HG03354 (cell line): Measurements from ENCODE around the gene CLASP1.
"Not testable (repeated sequence)": the region's sequence is repeated elsewhere in the genome, so short reads cannot be mapped to it uniquely, and the experiment has no call there.

Source experiments
- ATAC-seq: cut with Tn5 transposase; IDR thresholded peaks from one replicate; pipeline ENCODE4 v1.9.1; 2021; ENCODE audit warnings: mild to moderate bottlenecking; ENCODE audit not compliant: unreplicated experiment, poor library complexity, severe bottlenecking

Gene CLASP1

DNA sequence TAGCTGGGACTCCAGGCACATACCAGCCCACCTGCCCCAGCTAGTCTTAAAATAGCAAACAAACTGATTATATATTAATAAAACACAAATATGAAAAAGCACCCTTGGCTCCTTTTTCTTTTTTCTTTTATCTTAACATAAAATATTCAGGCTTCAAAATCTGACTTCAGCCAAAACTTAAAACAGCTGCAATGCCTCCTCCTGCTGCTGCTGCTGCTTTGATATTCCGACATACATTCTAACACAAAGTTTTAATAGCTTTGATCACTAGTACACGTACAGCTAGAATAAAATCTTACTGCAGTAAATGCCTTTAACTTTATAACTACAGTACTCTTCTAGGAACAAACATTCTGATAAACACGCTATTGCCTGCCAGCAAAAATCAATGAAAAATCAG lies 190.0 kb downstream of the CLASP1 start:
- no peak for ATAC-seq

DNA sequence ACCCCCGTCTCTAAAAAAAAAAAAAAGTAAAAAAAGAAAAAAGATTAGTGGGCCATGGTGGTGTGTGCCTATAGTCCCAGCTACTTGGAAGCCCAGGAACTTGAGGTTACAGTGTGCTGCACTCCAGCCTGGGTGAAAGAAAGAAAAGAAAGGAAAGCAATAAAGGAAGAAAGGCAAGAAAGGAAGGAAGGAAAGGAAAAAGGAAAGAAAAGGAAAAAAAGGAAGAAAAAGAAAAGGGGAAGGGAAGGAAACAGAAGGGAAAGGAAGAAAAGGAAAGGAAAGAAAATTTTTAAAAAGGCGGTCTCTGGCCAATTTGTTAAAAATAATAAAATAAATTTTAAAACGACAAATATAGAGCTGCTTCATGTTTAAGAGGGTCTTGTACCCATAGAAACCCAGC lies 192.9 kb downstream of the CLASP1 start:
- no peak for ATAC-seq

DNA sequence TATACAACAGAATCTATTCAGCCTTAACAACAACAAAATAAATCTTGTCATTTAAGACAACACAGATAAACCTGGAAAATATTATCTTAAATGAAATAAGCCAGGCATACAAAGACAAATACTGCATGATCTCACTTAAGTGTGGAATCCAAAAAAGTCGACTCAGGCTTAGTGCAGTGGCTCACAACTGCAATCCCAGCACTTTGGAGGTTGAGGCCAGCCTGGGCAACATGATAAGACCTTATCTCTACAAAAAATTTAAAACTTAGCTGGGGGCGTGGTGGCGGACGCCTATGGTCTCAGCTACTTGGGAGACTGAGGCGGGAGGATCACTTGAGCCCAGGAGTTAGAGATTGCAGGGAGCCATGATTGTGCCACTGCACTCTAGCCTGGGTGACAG lies 193.8 kb downstream of the CLASP1 start:
- ATAC-seq = no peak

DNA sequence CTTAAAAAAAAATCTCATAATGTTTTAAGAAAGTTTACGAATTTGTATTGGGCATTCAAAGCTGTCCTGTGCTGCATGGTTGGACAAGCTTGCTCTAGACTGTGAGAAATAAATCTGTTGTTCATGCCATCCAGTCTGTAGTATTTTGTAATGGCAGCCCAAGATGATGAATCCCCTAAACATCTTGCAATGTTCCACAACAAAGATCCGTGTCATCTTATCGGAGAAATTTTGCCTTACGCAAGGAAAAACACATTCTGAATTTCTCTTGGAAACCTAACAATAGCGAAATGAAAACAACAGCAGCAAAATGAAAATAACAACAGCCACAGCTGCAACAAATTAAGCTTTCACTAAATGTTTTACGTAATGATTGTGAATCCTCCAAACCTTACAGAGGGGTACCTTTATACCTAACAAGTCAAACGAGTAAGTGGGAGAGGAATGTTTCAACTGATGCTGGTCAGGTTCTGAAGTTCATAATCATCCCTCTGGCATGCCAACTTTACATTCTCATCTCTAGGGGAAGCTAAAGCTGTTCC lies 194.6 kb downstream of the CLASP1 start:
- no peak for ATAC-seq

DNA sequence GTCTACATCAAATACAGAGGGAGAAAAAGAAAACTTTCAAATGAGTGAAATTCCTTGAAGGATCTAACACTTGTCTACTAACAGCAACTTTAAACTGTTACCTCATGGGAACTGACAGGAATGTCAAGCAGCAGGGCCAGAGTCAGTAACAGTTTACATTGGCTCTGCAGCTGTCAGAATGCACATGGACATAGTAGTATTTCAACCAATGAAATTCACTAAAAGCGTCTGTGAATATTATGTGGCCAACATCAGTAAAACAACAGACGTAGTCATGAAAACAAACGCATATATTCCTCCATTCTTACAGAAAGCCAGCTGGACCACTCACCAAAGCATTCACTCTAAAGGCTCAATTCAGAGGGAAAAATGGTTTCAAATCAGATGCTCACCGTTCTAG lies 197.9 kb downstream of the CLASP1 start:
- no peak for ATAC-seq

DNA sequence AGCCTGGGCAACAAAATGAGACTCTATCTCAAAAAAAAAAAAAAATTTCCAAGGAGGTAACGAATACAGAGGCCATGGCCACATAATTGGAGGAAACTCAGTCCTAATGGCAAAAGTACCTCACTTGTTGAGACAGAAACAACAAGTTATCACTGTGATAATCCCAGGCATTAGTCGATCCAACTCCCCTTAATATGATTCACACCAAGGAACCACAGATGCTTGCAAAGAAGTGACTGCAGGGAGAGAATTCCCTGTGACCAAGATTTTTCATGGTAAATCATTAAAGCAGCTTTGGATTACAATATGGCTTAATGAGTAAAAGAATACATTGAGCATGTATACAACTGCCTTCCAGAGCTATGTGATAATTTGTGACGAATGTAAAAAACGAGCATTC lies 199.0 kb downstream of the CLASP1 start:
- ATAC-seq = no peak

DNA sequence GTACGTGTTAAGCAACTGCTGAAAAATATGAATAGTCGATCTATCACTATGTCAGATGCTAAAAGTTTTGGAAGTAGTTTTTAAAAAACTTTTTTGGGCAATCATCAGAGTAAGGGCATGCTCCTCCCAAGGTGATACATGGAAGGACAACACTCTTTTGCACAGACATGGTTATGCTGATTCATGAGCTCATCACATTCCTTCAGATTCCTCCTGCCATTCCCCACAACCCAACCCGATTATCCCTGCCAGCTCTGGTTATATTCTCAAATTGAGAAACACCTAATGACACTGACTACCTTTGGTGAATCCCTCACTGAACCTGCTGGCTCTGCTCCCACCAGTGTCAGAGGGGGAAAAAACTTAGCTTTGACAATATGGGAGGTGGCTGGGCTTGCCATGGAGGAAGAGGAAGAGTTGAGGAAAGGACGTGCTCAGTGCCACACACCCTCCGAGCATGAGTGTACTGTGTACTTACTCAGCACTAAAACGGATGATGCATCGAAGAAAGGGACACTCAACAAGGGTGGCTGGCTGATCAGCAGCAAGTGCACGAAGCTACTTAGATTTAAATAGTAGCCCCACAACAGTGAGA lies 202.5 kb downstream of the CLASP1 start:
- ATAC-seq = no peak

DNA sequence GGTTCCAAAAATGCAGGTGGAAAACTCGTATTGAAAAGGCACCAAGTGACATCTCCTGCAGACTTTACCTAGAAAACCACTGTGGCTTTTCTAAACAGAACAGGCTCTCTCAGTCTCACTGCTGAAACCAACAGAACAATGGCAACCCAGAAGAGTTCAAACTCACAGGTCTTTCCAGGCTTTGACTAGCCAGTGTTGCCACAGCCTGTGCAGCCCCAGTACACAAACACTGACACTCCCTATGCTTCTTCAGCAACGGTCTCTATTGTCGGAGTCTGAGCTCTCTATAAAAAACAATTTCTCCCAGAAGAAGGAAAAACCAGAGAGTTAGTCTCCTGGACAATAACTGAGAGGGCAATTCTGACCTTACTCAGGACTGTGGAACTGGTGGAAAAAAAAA lies 206.4 kb downstream of the CLASP1 start:
- ATAC-seq = no peak

DNA sequence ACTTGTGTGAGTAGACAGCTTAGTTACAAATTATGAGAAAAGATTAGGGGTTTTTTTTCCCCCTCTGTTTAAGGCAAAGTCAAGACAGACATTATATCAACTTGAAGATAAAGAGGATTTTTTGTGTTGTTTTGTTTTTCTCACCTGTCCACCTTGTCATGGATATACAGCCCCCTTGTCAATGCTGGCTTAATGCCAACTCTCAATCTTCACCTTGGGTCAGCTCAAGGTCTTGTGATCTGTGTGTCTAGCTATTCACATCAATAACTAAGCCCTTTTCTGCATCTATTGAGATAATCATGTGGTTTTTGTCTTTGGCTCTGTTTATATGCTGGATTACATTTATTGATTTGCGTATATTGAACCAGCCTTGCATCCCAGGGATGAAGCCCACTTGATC lies 211.0 kb downstream of the CLASP1 start:
- ATAC-seq = not testable (repeated sequence)

DNA sequence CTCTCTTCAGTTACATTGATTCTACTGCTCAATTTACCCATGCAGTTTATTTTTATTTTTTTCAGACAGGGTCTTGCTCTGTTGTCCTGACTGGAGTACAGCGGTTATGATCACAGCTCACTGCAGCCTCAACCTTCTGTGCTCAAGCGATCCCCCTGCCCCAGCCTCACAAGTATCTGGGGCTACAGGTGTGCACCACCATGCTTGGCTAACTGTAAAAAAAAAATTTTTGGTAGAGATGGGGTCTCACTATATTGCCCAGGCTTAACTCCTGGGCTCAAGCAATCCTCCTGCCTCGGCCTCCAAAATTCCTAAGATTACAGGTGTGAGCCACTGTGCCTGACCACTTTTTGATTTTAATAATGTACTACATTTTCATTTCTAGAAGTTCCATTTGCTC lies 212.3 kb downstream of the CLASP1 start:
- no peak for ATAC-seq

DNA sequence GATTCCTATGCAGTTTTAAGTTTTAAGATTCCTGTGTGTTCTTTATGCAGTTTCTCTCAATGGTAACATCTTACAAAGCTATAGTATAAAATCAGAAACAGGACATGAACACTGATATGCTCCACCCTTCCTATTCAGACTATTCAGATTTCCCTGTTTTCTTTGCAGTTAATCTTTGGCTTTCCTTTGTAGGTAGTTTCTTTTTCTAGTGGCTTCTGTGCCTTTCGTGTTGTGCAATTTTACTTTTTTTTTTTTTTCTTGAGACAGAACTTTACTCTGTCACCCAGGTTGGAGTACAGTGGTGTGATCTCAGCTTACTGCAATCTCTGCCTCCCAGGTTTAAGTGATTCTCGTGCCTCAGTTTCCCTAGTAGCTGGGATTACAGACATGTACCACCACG lies 213.5 kb downstream of the CLASP1 start:
- no peak for ATAC-seq

DNA sequence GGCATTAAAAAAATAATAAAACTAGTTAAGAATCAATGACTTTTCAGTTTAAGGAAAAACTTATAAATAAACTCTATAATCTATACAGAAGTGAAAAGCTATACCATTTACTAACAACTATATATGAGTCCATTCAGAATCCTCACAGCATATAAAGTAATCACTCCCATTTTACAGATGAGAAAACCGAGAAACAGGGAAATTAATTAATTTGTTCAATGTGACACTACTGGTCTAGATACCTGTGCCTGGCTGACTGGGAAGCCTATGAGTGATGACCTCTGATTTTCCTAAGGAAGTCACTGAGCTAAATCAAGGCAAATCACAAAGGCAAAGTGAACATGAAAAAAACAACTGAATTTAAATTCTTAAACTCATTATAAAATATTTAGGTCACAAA lies 218.0 kb downstream of the CLASP1 start:
- no peak for ATAC-seq

DNA sequence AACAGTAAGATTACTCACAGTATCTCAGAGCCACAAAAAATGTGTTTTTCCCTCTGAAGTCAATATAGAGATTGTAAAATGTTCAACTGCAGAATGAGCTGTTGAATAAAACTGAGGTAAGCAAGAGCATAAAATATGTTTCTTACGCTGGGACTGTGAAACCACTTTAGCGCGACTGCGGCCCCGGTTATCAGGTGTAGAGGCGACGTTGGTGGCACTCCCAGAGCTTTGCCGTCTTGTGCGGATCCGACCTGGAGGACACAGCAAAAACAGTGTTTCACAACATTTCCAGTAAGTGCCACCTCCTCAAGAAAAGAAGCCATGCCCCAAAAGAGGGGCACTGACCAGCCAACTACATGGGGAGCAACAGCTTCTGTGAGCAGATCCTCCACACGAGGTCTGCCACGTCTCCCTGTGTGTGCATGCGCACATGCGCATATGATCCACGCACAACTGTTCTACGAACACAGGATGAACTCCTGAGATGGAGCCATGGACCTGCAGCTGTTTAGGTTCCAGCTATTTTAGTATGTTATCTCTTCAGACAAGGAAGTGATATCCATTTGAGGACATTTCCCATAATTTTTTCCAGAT lies 219.2 kb downstream of the CLASP1 start:
- no peak for ATAC-seq

DNA sequence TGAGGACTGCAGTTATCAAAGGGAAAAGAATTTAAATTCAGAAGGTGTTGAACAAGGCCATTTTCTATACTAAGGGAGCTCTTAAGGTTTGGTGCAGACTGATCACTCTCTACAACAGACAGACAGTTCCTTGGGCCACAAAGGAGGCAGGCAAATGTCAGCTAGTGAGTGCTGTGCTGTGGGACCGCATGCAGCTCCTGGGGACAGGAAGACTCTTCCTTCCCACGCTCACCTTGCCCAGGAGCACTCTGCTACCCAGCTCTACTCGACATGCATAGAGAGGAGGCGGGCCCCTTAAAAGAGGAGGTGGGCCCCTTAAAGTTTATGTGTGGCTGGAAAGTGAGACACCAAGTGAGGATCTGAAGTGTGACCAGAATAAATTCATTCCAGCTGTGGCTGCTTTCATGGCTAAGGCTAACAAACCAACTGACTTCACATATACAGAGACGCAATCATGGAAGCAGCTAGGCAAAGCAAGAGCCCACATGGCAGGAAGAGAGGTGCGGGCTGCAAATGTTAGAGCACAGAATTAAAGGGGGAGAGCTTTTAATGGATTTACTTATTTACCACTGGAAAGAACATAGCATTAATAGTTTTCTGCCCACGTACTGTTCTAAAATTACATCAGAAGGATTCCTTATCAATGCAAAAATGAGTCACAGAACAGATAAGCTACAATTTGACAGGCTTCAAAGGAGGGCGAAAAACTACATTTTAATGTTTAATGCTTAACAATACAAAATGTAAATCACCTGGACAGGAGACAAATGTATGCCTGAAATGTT lies 220.0 kb downstream of the CLASP1 start:
- ATAC-seq = no peak

DNA sequence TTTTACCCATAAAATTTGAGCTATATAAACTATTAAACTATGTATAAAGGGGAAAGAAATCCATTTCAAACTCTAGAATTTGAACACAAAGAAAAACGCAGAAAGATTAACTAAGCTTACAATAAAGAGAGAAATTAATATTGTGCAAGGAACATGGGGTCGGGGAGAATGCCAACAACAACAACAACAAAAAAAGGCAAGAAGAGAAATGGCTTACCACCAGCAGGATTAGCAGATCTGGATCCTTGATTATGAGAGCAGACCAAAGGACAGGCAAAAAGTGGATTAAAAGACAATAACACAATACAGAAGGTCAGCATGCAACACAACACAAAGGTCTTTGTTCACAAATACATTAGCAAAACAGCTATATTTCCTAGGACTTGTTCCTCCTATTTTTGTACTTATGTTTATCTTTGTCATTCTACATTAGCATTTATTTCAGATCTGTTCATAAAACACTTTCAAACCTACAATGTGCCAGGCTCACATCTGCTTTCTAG lies 222.0 kb downstream of the CLASP1 start:
- ATAC-seq = no peak

DNA sequence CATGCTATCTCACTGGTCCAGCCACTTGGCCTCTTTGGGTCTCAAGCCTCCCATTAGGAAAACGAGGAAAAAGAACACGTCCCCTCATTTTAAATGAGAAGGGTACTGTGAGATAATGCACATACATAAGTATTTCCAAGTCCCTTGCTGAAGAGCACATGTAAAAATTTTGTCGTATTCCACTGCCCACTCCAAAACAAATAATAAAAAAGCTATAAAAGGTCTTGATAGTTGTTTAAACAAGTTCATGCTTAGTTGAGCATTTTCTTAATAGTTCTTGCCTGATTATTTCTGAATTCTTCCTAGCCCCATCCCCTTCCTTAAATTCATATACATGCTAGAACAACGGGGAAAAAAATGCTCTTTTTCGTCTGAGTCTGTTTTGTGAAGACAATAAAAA lies 228.8 kb downstream of the CLASP1 start:
- ATAC-seq = no peak

DNA sequence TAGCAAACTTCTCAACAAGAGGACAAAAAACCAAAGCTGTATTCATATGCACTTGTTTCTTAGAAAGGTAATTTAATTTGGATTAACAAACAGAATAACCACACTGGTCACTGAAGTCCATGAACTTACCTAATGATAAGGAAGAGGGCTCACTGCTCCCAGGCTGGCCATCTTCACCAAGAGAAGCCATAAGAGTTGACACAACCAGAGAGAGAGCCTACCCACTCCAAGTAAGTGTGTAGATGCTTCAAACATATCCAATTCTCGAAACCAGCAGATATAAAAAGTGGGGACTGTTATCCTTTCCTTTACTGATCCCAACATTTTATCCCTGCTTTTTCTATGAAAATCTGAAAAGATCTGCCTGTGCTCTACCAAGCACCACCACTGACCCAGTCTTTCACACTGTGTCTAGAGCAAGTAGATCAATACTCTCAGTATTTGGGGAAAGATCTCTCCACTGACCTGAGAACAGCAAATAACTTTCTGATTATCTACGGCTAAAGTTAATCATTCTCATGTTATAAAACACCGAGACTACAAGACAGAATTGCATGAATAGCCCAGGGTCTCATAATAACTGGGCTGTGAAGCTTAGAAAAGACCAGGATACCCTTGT lies 230.1 kb downstream of the CLASP1 start:
- no peak for ATAC-seq

DNA sequence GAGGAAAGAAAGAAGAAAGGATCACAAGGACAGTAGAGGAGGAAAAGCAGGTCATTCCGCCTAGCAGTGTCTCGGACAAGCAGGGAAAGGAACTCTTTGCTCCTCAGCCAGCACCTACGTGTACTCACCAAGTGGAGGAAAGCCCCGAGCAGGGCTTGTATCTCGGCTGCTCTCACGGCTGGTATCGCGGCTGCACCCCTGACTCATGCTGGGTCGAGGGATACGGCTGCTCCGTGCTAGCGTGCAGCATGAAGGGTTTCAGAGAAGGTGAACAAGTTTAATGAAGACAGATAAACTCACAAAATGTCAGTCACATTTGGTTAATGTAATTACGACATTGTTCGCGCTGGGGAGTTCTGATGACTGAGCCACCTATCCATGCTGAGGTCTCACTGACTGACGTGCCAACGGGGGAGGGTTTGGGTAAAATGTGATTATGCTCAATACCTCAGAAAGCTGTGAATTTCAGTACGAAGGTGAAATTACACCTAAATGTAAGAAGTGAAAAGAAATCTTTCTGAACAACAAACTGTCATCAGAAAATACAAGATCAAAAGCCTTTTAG lies 230.7 kb downstream of the CLASP1 start:
- no peak for ATAC-seq

DNA sequence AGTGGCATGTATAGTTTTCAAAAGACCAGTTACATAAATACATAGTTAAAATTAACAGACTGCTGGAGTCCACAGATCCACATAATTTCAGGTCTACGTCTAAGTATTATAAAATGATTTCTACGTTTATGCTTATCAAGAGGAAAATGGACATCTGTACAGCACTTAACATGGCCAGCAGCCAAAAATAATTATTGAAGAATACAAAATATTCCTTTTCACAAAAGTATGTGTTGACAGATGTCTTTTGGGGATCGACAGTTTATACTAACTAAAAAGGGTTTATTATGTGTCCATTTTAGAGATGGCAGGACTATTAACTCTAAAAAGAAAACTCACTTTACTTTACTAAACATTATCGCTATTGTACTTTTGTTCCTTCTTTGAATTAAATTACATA lies 231.4 kb downstream of the CLASP1 start:
- ATAC-seq = no peak

DNA sequence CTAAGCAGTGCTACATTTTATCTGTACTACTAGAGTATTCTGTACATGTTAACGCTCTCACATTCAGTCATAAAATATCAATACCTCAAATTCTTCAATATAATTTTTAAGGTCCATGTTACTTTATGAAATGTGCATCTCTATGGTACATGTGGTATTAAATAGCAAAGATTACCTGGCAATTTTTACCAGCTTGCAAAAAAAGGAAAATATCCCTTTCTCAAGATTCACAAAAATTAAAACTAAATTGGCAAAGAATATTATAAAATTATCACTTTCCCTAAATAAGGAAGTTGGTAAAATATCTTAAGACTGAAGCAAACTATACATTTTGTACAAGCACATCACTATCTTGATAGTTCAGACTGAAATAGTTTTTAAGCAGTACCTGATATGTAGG lies 233.5 kb downstream of the CLASP1 start:
- no peak for ATAC-seq
